HG03439 (cell line): ENCODE results near the gene TEX54.
A peak's percentile ranks its signal among the peaks of the same experiment; 100 is the strongest.
"Not testable (repeated sequence)": the region's sequence is repeated elsewhere in the genome, so short reads cannot be mapped to it uniquely, and the experiment has no call there.

ENCODE experiments used
- ATAC-seq: cut with Tn5 transposase; IDR thresholded peaks from one replicate; pipeline ENCODE4 v1.9.1; 2021; ENCODE audit warnings: mild to moderate bottlenecking, moderate library complexity; ENCODE audit not compliant: unreplicated experiment

The TEX54 gene

GRCh38 chr11:62835336-62835735, 2.7 kb upstream of the TEX54 start:
- no peak for ATAC-seq

DNA sequence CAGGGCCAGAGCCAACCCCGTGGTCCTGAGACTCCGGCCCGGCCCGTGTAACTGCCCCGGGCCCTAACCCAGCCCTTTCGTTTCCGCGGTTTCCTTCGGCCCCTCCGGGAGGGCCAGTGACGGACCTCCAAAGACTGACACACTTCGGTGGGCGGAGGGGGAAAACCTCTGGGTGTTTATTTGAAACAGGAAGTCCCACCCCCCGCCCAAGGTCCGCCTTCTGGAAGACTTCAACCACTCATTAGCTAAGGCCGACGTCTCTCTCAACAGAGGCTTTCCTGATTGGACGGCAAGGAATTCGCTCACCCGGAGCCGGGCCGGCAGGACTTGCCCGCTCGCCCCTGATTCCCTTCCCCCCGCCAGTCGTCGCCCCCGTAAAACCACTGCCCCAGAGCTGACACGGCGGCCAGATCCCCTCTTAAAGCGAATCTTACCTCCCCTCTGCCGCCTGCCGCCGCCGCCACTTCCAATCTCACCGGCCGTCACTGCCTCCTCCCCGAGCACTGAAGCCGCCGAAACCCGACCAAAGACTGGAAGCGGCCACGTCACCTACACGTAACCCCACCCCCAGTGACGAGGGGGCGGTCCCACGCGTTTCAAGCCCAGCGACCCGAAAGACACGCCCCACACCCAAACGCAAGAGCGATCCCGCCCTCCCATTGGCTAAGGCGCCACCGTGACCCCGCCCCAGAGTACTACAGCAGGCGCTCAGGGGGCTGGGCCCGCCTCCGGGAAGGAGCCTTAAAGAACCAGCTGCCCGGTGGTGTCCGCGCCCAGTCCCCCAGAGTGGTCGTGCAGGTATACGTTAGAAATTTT, 913 bp downstream of the TEX54 start, which contains the start of gene STX5:
TSS of gene STX5 (minus strand) at position 532 of the 816 bp plus-strand sequence. CDS start 808 bp downstream, outside the sequence.
- ATAC-seq = peak; percentile 83

- ATAC-seq = no peak
These were observed 1.6 kb downstream of the TEX54 start for GRCh38 chr11:62830904-62831519.

GRCh38 chr11:62828130-62828529, 4.5 kb downstream of the TEX54 start:
- ATAC-seq = not testable (repeated sequence)

GRCh38 chr11:62823677-62824076, 9.0 kb downstream of the TEX54 start:
- ATAC-seq = no peak

- no peak for ATAC-seq
These were observed 15.5 kb downstream of the TEX54 start for GRCh38 chr11:62817129-62817528.

GRCh38 chr11:62816557-62816956, 16.1 kb downstream of the TEX54 start:
- no peak for ATAC-seq

DNA sequence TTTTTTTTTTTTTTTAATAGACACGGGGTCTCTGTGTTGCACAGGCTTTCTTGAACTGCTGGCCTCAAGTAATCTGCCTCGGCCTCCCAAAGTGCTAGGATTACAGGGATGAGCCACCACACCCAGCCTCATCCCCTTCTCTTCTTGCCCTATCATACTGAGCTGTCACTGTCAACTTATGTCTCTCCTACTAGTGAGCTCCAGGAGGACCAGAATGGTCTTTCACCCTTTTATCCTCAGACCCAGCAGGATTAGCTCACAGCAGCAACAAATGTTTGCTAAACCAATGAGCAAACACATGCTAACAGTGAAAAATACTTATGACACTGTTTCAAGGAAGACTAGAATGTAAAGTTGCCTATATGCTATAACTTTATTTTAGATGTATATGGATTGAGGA, 21.0 kb downstream of the TEX54 start:
- ATAC-seq = no peak

GRCh38 chr11:62810748-62811147, 21.9 kb downstream of the TEX54 start:
- ATAC-seq = no peak

DNA sequence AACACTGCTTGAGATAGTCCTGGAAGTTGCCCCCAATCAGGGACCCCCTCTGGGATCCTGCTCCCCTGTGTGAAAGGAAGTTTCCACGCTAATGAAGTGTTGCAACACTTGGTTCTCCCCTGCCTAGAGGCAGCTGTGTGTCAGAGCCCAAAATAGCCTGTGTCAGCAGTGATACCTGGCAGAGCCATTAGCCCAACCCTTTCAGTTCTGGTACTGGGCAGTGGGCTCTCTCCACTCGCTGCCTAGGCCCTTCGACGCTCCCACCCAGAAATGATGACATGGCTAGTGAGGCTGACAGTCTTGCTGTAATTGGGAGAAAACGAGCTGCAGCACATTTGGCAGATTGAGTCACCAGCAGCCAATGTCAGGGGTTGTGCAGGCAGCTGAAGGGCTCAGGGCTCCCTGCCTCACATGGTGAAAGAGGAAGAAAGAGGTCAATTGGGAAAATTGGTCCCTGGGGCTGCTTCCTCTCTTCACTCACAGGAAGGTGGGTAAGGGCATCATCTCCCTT, 26.0 kb downstream of the TEX54 start:
- no peak for ATAC-seq

DNA sequence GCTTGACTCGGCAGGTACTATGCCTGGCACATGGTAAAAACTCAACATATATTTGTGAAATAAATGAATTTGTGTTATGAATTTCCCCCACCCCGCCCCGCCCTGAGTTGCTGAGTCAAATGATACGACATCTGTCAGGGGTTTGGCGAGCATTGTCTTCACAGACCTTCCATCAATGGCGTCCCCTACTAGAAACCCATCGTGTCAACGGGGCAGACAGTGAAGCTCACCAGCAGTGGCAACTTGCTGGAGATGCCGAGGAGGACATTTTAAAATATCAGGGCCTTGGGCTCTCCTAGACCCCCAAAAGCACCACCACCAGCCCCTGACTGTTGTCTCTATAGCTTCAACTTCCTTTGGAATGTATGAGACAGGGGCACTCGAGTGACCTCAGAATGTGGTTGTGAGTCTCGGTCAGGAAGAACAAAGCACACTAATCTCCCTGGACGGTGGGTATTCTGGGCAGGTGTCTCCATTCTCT, 26.6 kb downstream of the TEX54 start:
- no peak for ATAC-seq

GRCh38 chr11:62805076-62805892, 27.4 kb downstream of the TEX54 start, which contains the start of gene NXF1:
Gene NXF1 (minus strand): TSS chr11:62805440. CDS start chr11:62805356, 84 bp downstream.
- peak; percentile 83 for ATAC-seq

- no peak for ATAC-seq
These were observed 28.1 kb downstream of the TEX54 start for GRCh38 chr11:62804310-62805075.

- no peak for ATAC-seq
These were observed 31.6 kb downstream of the TEX54 start for GRCh38 chr11:62801071-62801470.

- no peak for ATAC-seq
These were observed 33.2 kb downstream of the TEX54 start for GRCh38 chr11:62799486-62799885.

DNA sequence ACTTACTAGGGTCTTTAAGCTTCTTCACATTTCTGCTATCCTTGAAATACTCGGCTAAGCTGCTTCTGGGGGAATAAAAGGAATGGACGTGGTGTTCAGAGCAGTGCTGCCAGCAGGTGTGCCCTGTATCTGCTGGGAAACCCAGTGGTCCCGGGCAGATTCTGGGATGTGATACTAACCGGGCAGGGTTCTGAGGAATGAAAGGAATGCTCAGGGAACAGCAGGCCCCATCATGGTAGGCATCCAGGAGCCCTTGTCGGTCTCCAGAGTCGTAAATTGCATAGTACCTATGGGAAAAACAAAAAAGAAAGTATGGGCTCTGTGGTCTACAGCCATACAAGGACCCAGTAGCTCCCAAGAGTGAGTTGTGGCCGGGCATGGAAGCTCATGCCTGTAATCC, 36.4 kb downstream of the TEX54 start:
- no peak for ATAC-seq

- ATAC-seq = no peak
These were observed 38.4 kb downstream of the TEX54 start for GRCh38 chr11:62794201-62794775.

DNA sequence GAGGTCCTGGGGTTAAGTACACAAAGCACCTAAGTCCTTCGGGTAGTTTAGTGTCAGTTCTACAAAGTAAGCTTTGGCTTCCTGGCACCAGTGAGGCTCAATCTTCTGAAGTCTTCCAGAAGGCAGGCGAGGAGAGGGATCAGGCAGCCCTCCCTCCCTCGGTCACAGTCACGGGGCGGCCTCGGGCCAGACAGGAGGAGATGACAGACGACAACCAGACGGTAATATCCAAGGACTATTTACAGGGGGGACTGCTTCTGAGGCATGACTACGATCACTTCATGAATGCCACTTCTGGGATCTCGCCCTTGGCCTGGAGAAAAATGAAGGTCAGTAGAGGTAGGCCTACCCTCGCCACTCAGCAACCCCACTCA, 40.5 kb downstream of the TEX54 start:
- ATAC-seq = no peak

DNA sequence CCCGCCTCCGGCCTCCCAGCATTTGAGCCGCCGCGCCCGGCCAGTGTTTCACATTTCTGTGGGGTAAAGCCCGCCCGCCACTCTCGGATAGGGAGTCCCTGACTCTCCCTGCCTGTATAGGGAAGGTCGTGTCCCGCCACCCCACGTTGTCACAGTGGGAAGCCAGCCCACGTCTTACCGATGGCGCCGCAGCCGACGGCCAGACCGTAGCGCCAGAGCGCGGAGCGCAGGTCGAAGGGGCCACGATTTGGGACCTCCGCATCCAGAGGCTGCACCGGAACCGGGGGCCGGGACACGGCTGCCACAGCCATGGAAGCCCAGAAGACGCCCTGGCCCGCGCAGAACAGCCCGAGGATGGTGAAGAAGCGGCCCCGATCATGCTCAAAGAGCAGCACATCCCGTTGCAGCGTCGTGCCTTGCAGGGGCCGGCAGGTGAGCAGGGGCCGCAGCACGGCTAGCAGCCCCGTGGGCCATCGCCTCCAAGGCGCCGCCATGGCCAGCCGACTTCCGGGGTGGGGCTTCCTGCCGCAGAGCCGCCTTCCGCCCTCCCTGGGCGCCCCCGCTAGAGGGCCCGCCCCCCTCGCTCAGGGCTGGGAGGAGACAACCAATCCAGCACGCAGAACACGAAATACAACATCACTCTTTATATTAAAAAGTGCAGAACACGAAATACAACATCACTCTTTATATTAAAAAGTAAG, 41.0 kb downstream of the TEX54 start, which contains the start of gene TMEM223:
TSS of gene TMEM223 (minus strand) at position 506 of the 701 bp plus-strand sequence. CDS start at position 494, 12 bp downstream.
- peak; percentile 59 for ATAC-seq
